TTC549 (cell line): ENCODE measurements around the gene LARP1.
"Not testable (repeated sequence)": the region's sequence is repeated elsewhere in the genome, so short reads cannot be mapped to it uniquely, and the experiment has no call there.

Experiments used
- FAIRE-seq: peaks from 2 replicates; lab custom pipeline; 2012; peaks lifted over from hg19 to GRCh38; lab: Jason Lieb, UNC

LARP1 gene

DNA sequence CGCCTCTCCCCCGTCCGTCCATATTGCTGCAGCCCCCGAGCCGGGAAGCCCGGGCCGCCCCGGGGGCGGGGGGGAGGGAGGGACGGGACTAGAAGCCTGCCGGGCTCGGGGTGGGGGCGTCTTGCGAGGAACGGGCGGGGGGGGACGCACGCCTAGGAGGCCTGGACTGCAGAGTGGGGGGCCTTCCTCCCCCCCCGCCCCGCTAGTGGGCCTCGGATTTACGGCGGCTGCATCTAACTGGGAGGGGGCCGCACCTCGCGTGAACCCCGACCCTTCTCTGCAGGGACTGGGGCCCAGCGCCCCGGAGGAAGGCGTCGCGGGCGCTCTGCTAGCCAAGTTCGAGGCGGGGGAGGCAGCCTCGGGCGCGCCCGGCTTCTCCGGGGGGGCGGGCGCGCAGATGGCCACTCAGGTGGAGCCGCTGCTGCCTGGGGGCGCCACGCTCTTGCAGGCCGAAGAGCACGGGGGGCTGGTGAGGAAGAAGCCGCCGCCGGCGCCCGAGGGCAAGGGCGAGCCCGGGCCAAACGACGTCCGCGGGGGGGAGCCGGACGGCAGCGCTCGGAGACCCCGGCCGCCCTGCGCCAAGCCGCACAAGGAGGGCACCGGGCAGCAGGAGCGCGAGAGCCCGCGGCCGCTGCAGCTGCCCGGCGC lies at the start of gene LARP1:
Gene LARP1, plus strand, starts transcription at position 17 of the 648 bp plus-strand sequence. Its CDS starts 381 bp downstream, at position 398.
- FAIRE-seq = no peak

- FAIRE-seq = no peak
Measured at GRCh38 chr5:154706416-154706815, 48.8 kb upstream of the LARP1 start.

GRCh38 chr5:154707641-154708040 lies 47.5 kb upstream of the LARP1 start:
- no peak for FAIRE-seq

DNA sequence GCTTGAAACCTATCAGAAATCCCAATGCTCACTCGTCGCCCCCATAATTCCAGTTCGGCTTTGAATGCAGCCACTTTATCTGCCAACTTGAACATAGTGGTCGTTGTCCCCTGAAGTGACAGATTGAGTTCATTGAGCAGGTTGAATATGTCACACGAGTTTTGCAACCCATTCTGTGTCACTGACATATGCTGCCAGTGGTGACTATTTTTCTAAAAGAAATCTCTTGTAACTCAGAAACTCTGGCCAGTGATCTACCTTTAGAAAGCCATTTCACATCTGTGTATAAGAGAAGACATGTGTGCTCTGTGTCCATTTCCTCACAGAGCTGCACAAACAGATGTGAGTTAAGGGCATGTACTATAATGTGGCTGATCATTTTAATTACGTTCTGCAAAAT lies 47.0 kb upstream of the LARP1 start:
- FAIRE-seq = no peak

DNA sequence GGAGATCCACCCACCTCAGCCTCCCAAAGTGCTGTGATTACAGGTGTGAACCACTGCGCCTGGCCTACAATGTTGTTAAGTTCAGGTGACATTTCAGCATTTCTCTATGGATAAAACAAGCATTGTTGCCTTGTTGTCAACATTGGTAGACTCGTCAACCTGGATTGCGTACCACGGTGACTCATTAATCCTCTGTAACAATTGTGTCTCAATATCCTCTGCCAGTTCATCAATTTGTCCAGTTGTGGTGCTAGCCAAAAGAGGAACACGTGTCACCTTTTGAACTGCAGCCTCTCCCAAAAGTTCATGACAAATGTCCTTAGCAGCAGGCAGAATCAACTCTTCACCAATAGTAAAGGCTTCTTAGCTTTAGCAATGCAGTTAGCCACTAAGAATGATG lies 46.3 kb upstream of the LARP1 start:
- FAIRE-seq = no peak

DNA sequence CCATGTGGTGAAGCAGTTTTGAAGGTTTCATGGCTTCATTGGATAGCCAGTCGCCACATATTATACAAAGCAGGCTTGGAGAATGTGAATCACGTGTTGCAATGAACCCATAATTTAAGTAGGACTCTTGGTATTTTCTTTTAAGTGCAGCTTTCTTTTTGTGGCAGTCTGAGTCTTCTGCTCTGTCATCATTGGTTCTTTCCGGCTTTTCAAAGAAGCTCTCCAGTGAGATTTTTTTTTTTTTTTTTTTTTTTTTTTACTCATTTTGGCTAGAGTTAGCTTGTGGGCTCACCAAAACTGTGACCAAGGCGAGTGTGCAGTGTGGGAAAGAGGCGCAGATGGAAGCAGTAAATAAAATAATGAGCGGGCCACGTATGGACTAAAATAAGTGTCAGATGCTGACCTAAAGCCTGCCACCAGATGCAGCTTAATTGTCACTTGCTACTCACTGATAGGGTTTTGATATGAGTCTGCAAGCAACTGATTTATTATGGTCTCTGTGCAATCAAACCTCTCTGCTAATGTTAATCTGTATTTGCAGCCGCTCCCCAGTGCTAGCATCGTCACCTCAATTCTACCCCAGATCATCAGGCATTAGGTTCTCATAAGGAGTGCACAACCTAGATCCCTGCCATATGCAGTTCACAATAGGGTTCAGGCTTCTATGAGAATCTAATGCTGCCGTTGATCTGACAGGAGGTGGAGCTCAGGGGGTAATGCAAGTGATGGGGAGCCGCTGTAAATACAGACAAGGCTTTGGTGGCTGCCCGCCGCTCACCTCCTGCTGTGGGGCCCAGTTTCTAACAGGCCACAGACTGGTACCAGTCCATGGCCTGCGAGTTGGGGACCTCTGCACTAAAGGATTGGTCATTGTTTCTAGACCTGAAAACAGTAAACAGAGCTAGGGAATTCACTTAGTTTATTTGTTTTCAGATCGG lies 45.5 kb upstream of the LARP1 start:
- no peak for FAIRE-seq

- FAIRE-seq = no peak
Measured at GRCh38 chr5:154712518-154713437, 42.4 kb upstream of the LARP1 start.

DNA sequence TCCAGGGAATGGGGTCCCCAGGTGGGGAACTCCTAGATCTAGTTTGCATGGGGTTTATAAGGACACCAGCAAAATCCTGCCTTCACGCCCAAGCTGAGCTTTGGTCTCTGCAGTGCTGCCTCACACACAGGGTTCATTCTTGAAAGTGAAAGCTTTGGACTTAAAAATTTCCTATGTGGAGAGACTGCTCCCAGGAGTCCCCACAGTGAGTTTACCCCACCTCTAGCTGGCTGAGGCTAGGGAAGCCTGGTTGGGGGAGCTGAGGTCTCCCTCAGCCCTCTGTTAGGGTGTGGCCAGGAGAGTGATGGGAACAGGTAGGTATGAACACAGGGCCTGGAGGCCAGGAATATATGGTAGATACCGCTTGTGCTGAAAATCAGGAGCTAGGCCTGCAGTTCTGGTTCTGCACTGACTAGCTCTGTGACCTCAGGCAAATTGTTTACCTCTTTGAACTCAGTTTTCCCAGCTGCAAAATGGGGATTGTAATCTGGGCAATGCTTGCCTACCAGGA lies 41.5 kb upstream of the LARP1 start:
- FAIRE-seq = no peak

DNA sequence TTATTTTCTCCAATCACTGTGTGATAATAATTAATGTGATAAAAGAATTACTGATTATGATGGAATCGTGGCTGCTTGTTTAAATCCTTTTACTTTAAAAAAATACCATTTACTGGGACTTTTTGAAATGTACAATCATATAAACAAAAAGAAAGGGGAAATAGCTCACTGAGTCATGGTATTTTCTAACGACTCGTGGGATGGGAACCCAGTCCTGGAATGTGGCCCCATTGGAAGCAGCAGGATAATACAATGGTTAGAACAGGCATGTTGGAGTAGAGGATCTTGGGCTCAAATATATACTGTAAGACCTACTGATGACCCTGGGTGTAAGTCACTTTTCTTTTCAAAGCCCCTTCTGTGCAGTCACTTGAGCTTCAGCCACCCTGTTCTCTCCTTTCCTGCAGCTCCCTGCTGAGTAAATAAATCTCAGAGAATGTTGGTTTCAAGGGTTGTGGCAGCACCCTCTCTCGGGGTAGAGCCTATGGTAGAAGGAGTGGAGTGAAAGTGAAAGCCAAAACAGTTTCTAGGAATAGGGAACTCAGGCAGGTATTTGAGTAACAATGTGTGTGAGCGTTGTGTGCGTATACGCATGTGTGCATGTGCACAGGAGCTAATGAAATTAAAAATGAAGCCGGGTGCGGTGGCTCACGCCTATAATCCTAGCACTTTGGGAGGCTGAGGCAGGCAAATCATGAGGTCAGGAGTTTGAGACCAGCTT lies 40.8 kb upstream of the LARP1 start:
- FAIRE-seq = no peak

DNA sequence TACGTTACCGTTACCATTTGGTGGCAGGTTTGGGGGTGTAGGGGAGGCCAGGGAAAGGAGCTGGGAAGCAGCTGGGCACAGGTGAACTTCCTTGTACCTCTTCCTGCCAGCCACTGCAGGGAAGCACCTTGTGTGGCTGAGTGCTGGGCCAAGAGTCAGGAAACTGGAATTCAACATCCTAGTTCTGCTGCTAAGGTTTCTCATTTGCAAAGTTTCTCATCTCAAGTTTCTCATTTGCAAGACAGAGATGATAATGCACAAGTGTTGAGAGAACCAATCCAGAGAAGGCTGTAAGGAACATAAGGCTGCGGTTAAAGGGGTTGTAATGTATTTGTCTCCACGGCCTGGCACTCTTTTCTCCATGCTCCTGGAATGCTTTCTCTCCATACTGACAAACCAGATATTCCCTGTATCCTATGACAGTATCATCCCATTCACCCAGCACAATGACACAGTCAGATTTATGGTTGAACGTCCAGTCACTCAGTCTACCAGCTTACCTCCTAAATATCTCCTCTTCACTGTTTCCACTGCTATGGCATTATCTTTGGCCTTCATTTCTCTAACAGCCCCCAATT lies 33.6 kb upstream of the LARP1 start:
- FAIRE-seq = no peak

GRCh38 chr5:154722097-154722496 lies 33.1 kb upstream of the LARP1 start:
- FAIRE-seq = no peak

DNA sequence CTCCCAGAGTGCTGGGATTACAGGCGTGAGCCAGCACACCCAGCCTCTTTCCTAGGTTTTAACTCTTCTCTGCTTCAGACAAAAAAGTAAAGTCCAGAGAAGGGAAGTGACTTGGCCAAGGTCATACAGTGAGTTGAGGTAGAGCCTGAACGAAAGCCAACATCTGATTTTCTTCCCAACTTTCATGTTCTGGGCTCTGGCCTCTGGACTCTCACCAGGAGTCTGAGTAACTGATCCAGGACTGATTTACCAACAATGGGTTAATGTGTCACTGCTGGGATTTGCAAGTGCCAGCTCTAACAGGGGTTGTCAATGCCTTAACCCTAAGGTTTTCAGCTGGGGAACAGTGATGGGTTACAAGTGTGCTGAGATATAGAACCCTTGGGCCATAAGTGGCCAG lies 32.2 kb upstream of the LARP1 start:
- FAIRE-seq = no peak

GRCh38 chr5:154723740-154724505 lies 31.3 kb upstream of the LARP1 start:
- FAIRE-seq = no peak

GRCh38 chr5:154727361-154727760 lies 27.8 kb upstream of the LARP1 start:
- no peak for FAIRE-seq

DNA sequence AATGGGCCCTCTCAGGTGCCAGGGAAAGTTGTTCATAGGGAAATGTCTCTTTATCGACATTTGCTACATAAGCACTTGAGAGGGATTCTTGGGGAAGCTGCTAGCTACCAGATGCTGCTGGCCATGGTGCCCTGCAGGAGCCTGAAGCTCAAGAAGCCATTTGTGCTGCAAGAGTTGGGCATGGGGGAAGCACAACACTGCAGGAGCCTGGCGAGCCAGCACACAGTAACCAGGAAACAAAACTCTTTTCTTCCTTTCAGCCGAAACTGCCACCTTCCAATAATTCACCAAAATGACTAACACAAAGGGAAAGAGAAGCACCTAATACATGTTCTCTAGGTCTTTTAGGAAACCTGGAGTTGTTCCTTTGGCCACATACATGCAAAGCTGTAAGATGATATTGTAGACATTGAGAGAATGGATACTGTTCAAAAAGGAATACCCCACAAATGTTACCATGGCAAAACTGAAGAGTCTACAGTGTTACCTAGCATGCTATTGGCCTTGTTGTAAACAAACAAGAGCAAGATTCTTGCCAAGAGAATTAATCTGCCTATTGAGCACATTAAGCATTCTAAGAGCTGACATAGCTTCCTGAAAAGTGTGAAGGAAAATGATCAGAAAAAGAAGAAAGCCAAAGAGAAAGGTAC lies 26.1 kb upstream of the LARP1 start:
- FAIRE-seq = no peak

- FAIRE-seq = no peak
Measured at GRCh38 chr5:154729613-154730012, 25.6 kb upstream of the LARP1 start.

- FAIRE-seq = not testable (repeated sequence)
Measured at GRCh38 chr5:154730761-154731160, 24.4 kb upstream of the LARP1 start.

DNA sequence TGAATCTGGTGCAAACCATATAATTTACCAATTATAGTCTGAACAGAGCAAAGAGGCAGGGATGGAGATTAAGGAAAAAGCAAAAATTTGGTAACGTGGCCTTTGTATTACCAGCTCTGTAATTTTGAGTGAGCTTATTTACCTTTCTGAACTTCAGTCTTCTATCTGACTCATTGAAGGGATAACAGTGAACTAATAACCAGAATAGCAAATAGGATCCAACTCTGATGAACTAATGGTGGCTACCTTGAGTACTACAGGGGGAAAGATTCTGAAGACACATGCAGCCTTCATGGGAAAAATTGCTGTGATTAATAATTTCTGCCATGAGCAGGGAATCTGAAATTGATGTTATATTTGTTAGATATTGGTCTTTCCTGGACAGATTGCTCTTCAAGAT lies 23.0 kb upstream of the LARP1 start:
- no peak for FAIRE-seq

DNA sequence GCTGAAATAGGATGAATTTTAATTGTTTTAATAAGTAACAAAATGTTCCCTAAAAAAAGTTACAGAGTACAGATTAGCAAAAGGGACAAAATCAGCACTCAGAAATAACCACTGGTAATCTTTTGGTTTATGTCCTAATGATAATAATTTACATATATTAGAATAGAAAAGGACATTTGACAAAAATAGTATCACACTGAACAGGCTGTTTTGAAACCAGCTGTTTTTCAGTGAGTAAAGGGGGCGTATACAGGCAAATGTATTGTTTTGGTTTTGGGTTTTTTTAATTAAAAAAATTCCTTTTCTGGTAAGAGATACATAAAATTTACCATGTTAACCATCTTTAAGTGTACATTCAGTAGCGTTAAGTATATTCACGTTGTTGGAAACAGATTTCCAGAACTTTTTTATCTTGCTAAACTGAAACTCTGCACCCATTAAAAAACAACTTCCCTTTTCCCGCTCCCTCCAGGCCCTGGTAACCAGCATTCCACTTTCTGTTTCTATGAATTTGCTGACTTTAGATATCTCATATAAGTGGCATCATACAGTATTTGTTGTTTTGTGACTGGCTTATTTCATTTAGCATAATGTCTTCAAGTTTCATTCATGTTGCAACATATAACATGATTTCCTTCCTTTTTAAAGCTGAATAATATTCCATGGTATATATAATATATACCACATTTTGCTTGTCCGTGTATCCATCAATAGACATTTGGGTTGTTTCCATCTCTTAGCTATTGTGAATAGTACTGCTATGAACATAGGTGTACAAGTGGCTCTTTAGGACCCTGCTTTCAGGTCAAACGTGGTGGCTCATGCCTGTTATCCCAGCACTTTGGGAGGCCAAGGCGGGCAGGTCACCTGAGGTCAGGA lies 20.6 kb upstream of the LARP1 start:
- no peak for FAIRE-seq
